ENCODE results near the gene OLFML2B.

The OLFML2B gene

GRCh38 chr1:162011337-162012012 is 12.2 kb downstream of the OLFML2B start:
- no peaks in the 10 kb centered on the region; the same call in 1 of the 2 replicates for H3K27me3 ChIP-seq (replicated peaks; ENCODE audit: control insufficient read depth, insufficient read depth, low read length)
- H3K4me3 ChIP-seq (replicated peaks; ENCODE audit: low read depth, low read length) = no peak overlapping the region
- H3K36me3 ChIP-seq (ENCODE audit: control insufficient read depth, insufficient read depth, low read length) = no peaks in the 10 kb centered on the region
- no peak for TF ChIP-seq CTCF (IDR thresholded peaks at IDR 0.05; ENCODE audit: insufficient read depth, low read length, poor library complexity, severe bottlenecking)
- no peak for DNase-seq (ENCODE audit: extremely low read depth, insufficient read length)

GRCh38 chr1:162010175-162010506 is 13.5 kb downstream of the OLFML2B start:
- TF ChIP-seq CTCF (IDR thresholded peaks at IDR 0.05; ENCODE audit: insufficient read depth, low read length, poor library complexity, severe bottlenecking) = no peak
- Histone ChIP-seq H3K27me3 (replicated peaks; ENCODE audit: control insufficient read depth, insufficient read depth, low read length) (no peaks in the 10 kb centered on the region; the same call in 1 of the 2 replicates), H3K36me3 (ENCODE audit: control insufficient read depth, insufficient read depth, low read length) (no peaks in the 10 kb centered on the region), H3K4me3 (replicated peaks; ENCODE audit: low read depth, low read length) (no peak overlapping the region)
- no peak for DNase-seq (ENCODE audit: extremely low read depth, insufficient read length)

- Histone ChIP-seq H3K4me3 (replicated peaks; ENCODE audit: low read depth, low read length) (no peak overlapping the region), H3K27me3 (replicated peaks; ENCODE audit: control insufficient read depth, insufficient read depth, low read length) (no peaks in the 10 kb centered on the region; the same call in 1 of the 2 replicates), H3K36me3 (ENCODE audit: control insufficient read depth, insufficient read depth, low read length) (no peaks in the 10 kb centered on the region)
- DNase-seq (ENCODE audit: extremely low read depth, insufficient read length) = no peak
- no peak for TF ChIP-seq CTCF (IDR thresholded peaks at IDR 0.05; ENCODE audit: insufficient read depth, low read length, poor library complexity, severe bottlenecking)
Measured at GRCh38 chr1:162009501-162010174, 14.0 kb downstream of the OLFML2B start.

GRCh38 chr1:162008799-162009198 is 14.9 kb downstream of the OLFML2B start:
- TF ChIP-seq CTCF (IDR thresholded peaks at IDR 0.05; ENCODE audit: insufficient read depth, low read length, poor library complexity, severe bottlenecking) = no peak
- no peak overlapping the region for H3K4me3 ChIP-seq (replicated peaks; ENCODE audit: low read depth, low read length)
- H3K27me3 ChIP-seq (replicated peaks; ENCODE audit: control insufficient read depth, insufficient read depth, low read length) = no peaks in the 10 kb centered on the region
- DNase-seq (ENCODE audit: extremely low read depth, insufficient read length) = no peak
- no peaks in the 10 kb centered on the region for H3K36me3 ChIP-seq (ENCODE audit: control insufficient read depth, insufficient read depth, low read length)

- no peak for TF ChIP-seq CTCF (IDR thresholded peaks at IDR 0.05; ENCODE audit: insufficient read depth, low read length, poor library complexity, severe bottlenecking)
- no peak overlapping the region for H3K4me3 ChIP-seq (replicated peaks; ENCODE audit: low read depth, low read length)
- H3K27me3 ChIP-seq (replicated peaks; ENCODE audit: control insufficient read depth, insufficient read depth, low read length) = no peaks in the 10 kb centered on the region
- DNase-seq (ENCODE audit: extremely low read depth, insufficient read length) = no peak
- H3K36me3 ChIP-seq (ENCODE audit: control insufficient read depth, insufficient read depth, low read length) = no peaks in the 10 kb centered on the region
Measured at GRCh38 chr1:162007466-162007865, 16.2 kb downstream of the OLFML2B start.

All from GM06990 (cell line).